Mammary epithelial cell (primary cell): ENCODE results near the gene HLA-DPB1.

Experiments
- CTCF ChIP-seq, 2 donors: IDR thresholded peaks in 1 of 2; conservative IDR thresholded peaks in 1 of 2; 2 replicates each; pipeline ENCODE4 v1.5.1; 2011 to 2012; ENCODE audit warnings: inconsistent platforms in 2 of 2, low read length in 2 of 2, mild to moderate bottlenecking in 2 of 2, control low read depth in 1 of 2, low read depth in 1 of 2; ENCODE audit not compliant: insufficient read depth in 1 of 2; ENCODE audit errors: extremely low read depth in 1 of 2
- EZH2 ChIP-seq: IDR thresholded peaks from 2 replicates; pipeline ENCODE4 v1.6.1; 2012; ENCODE audit warnings: low read length, inconsistent platforms, borderline replicate concordance

- TF ChIP-seq CTCF (conservative IDR thresholded peaks at IDR 0.05 in 1 of 2, IDR thresholded peaks at IDR 0.05 in 1 of 2; ENCODE audit: extremely low read depth in 1 of 2, insufficient read depth in 1 of 2, low read depth in 1 of 2, low read length in 2 of 2) (no peak), EZH2 (no peak)
Observed at GRCh38 chr6:33066917-33067521, 8.8 kb upstream of the HLA-DPB1 start.
